Stimulated activated CD8-positive, alpha-beta memory T cell treated with anti-CD3 and anti-CD28 coated beads, Interleukin-12 subunit alpha, Interleukin-12 subunit beta, amount 100 ng/mL, for 4 hours (primary cell): Measurements from ENCODE around the gene ATP8B1.

Source experiments
- DNase-seq: peaks from one replicate; pipeline ENCODE4 v3.0.0-alpha.2; 2020; ENCODE audit warnings: low read depth

Gene ATP8B1

DNA sequence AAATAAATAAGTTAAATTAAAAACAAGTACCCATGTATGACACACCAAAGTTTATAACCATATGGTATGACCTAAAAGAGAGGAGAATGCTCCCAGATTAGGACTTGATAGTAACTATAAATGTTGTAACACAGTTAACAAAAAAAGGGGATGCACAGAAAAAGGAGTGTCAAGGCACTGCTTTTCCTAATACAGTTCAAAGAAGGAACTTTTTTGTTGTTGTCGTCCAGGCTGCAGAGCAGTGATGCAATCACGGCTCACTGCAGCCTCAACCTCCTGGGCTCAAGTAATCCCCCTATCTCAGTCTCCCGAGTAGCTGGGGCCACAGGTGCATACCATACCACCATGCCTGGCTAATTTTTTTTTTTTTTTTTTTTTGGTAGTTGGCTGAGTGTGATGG lies 184.2 kb downstream of the ATP8B1 start:
- DNase-seq, result no peak

GRCh38 chr18:57603871-57604270 lies 199.2 kb downstream of the ATP8B1 start:
- DNase-seq, result no peak
